Measurements from ENCODE around the gene CA5A. TPM values are rescaled to one million over a fixed set of nuclear protein-coding genes. Genes with fewer than 3 reads are reported as not detected.

The CA5A gene
- total and polyA plus RNA-seq, 2 of the 13 experiments (the other 11 are each of a cell fraction or from before 2014, with no cell fraction given) = 66.8 to 106 TPM

DNA sequence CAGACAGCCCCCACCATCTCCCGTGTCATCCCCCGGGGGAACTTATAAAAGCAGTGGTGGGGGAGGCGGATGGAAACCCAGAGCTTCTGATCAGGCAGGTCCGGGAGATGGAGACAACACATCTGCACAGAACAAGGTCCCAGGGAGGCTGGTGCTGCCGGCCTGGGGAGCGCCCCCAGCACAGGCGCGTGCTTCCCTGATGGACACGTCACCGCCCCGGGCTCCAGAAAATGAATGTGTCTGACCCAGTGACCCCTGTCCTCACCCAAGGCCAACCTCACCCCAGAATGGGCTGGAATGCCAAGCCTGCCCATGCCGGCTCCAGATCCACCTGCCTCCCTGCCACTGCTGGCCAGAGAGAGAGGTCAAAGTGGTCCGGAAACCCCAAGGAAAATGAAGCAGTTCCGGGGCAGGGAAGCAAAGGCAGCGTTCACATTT lies 79.5 kb downstream of the CA5A start (continued):
- TF ChIP-seq ZNF24 (IDR thresholded peaks at IDR 0.05) = no peak
- no peak for TF ChIP-seq ZNF549 (CRISPR knock-in tag; IDR thresholded peaks at IDR 0.05)
- TF ChIP-seq, protein P1, sequence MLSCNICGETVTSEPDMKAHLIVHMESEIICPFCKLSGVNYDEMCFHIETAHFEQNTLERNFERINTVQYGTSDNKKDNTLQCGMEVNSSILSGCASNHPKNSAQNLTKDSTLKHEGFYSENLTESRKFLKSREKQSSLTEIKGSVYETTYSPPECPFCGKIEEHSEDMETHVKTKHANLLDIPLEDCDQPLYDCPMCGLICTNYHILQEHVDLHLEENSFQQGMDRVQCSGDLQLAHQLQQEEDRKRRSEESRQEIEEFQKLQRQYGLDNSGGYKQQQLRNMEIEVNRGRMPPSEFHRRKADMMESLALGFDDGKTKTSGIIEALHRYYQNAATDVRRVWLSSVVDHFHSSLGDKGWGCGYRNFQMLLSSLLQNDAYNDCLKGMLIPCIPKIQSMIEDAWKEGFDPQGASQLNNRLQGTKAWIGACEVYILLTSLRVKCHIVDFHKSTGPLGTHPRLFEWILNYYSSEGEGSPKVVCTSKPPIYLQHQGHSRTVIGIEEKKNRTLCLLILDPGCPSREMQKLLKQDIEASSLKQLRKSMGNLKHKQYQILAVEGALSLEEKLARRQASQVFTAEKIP (CRISPR knock-in tag; IDR thresholded peaks at IDR 0.05; ENCODE audit: borderline replicate concordance) = no peak
- TF ChIP-seq, protein P2, sequence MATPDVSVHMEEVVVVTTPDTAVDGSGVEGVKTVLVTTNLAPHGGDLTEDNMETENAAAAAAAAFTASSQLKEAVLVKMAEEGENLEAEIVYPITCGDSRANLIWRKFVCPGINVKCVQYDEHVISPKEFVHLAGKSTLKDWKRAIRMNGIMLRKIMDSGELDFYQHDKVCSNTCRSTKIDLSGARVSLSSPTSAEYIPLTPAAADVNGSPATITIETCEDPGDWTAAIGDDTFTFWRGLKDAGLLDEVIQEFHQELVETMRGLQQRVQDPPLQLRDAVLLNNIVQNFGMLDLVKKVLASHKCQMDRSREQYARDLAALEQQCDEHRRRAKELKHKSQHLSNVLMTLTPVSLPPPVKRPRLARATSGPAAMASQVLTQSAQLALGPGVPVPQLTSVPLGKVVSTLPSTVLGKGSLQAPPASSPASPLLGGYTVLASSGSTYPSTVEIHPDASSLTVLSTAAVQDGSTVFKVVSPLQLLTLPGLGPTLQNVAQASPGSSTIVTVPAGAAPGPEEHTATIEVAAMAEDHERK (CRISPR knock-in tag; IDR thresholded peaks at IDR 0.05; ENCODE audit: low read depth) = no peak
- TF ChIP-seq RBM39 (IDR thresholded peaks at IDR 0.05; ENCODE audit: low read depth, low read length, poor library complexity, severe bottlenecking) = no peak
- TF ChIP-seq NR3C1 (CRISPR knock-in tag; IDR thresholded peaks at IDR 0.05) = no peak
- TF ChIP-seq ZMAT3 (CRISPR knock-in tag; conservative IDR thresholded peaks at IDR 0.05) = no peak
- TF ChIP-seq RFXAP (CRISPR knock-in tag; IDR thresholded peaks at IDR 0.05; ENCODE audit: borderline replicate concordance) = no peak
- TF ChIP-seq, protein P3, sequence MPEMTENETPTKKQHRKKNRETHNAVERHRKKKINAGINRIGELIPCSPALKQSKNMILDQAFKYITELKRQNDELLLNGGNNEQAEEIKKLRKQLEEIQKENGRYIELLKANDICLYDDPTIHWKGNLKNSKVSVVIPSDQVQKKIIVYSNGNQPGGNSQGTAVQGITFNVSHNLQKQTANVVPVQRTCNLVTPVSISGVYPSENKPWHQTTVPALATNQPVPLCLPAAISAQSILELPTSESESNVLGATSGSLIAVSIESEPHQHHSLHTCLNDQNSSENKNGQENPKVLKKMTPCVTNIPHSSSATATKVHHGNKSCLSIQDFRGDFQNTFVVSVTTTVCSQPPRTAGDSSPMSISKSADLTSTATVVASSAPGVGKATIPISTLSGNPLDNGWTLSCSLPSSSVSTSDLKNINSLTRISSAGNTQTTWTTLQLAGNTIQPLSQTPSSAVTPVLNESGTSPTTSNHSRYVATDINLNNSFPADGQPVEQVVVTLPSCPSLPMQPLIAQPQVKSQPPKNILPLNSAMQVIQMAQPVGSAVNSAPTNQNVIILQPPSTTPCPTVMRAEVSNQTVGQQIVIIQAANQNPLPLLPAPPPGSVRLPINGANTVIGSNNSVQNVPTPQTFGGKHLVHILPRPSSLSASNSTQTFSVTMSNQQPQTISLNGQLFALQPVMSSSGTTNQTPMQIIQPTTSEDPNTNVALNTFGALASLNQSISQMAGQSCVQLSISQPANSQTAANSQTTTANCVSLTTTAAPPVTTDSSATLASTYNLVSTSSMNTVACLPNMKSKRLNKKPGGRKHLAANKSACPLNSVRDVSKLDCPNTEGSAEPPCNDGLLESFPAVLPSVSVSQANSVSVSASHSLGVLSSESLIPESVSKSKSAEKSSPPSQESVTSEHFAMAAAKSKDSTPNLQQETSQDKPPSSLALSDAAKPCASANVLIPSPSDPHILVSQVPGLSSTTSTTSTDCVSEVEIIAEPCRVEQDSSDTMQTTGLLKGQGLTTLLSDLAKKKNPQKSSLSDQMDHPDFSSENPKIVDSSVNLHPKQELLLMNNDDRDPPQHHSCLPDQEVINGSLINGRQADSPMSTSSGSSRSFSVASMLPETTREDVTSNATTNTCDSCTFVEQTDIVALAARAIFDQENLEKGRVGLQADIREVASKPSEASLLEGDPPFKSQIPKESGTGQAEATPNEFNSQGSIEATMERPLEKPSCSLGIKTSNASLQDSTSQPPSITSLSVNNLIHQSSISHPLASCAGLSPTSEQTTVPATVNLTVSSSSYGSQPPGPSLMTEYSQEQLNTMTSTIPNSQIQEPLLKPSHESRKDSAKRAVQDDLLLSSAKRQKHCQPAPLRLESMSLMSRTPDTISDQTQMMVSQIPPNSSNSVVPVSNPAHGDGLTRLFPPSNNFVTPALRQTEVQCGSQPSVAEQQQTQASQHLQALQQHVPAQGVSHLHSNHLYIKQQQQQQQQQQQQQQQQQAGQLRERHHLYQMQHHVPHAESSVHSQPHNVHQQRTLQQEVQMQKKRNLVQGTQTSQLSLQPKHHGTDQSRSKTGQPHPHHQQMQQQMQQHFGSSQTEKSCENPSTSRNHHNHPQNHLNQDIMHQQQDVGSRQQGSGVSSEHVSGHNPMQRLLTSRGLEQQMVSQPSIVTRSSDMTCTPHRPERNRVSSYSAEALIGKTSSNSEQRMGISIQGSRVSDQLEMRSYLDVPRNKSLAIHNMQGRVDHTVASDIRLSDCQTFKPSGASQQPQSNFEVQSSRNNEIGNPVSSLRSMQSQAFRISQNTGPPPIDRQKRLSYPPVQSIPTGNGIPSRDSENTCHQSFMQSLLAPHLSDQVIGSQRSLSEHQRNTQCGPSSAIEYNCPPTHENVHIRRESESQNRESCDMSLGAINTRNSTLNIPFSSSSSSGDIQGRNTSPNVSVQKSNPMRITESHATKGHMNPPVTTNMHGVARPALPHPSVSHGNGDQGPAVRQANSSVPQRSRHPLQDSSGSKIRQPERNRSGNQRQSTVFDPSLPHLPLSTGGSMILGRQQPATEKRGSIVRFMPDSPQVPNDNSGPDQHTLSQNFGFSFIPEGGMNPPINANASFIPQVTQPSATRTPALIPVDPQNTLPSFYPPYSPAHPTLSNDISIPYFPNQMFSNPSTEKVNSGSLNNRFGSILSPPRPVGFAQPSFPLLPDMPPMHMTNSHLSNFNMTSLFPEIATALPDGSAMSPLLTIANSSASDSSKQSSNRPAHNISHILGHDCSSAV (CRISPR knock-in tag; IDR thresholded peaks at IDR 0.05; ENCODE audit: borderline replicate concordance) = no peak
- no peak for TF ChIP-seq RFX1 (IDR thresholded peaks at IDR 0.05)
- no peak for TF ChIP-seq ZBTB38 (CRISPR knock-in tag; IDR thresholded peaks at IDR 0.05)
- TF ChIP-seq ELF4 (CRISPR knock-in tag; IDR thresholded peaks at IDR 0.05; ENCODE audit: borderline replicate concordance) = no peak
- TF ChIP-seq ZNF136 (CRISPR knock-in tag; IDR thresholded peaks at IDR 0.05; ENCODE audit: low read depth) = no peak
- TF ChIP-seq, protein P4, sequence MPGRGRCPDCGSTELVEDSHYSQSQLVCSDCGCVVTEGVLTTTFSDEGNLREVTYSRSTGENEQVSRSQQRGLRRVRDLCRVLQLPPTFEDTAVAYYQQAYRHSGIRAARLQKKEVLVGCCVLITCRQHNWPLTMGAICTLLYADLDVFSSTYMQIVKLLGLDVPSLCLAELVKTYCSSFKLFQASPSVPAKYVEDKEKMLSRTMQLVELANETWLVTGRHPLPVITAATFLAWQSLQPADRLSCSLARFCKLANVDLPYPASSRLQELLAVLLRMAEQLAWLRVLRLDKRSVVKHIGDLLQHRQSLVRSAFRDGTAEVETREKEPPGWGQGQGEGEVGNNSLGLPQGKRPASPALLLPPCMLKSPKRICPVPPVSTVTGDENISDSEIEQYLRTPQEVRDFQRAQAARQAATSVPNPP (CRISPR knock-in tag; IDR thresholded peaks at IDR 0.05) = no peak
- TF ChIP-seq GATA4 (IDR thresholded peaks at IDR 0.05; ENCODE audit: borderline replicate concordance, low read depth) = no peak; the same call in 1 of the 2 replicates
- TF ChIP-seq MED13 (CRISPR knock-in tag; IDR thresholded peaks at IDR 0.05) = no peak; the same call in 1 of the 2 replicates
- 0 out of 2 replicates have a peak, but pooled peaks have one; percentile 56 for TF ChIP-seq ZNF674 (CRISPR knock-in tag; IDR thresholded peaks at IDR 0.05; ENCODE audit: low read depth)
